Measurements from ENCODE around the gene MLST8. TPM values are rescaled to one million over a fixed set of nuclear protein-coding genes. Genes with fewer than 3 reads are reported as not detected.

Gene MLST8
- polyA plus RNA-seq, 3 donors = 29.9 to 54.3 (median 30.5) TPM

GRCh38 chr16:2175454-2175853, 29.8 kb upstream of the MLST8 start:
- DNase-seq = no peak
- peaks cover 0 to 3% of the 10 kb centered on the region in 2 donors for H3K27me3 ChIP-seq (ENCODE audit: control insufficient read depth in 2 of 2, insufficient read depth in 2 of 2, low read length in 2 of 2)
- H4K20me1 ChIP-seq (ENCODE audit: insufficient read depth, low read length) = no peaks in the 10 kb centered on the region
- H3K4me2 ChIP-seq (replicated peaks; ENCODE audit: extremely low read depth, low read length, poor library complexity, severe bottlenecking) = no peak overlapping the region
- H3K9me3 ChIP-seq (replicated peaks in 1 of 2; ENCODE audit: control insufficient read depth in 1 of 2, insufficient read depth in 1 of 2, low read length in 2 of 2) = no peaks in the 10 kb centered on the region
- no peak overlapping the region for H3K27ac ChIP-seq (ENCODE audit: low read depth in 1 of 2, low read length in 2 of 2)
- Mint-ChIP-seq H3K27ac (no peak overlapping the region), H3K4me3 (no peak overlapping the region), H3K36me3 (peaks cover 38 to 58% of the 10 kb centered on the region in 2 donors), H3K4me1 (no peaks in the 10 kb centered on the region), H3K27me3 (ENCODE audit: low read depth in 3 of 3) (peaks cover 0 to 3% (median 2%) of the 10 kb centered on the region in 3 donors), H3K9me3 (peaks cover 0 to 2% (median 0%) of the 10 kb centered on the region in 7 donors)
- no peak overlapping the region for H3K9ac ChIP-seq (ENCODE audit: insufficient read depth, low read length, poor library complexity, severe bottlenecking)
- intact Hi-C loops (cut with micrococcal nuclease) = no loop called here
- H3K79me2 ChIP-seq (ENCODE audit: insufficient read depth, low read length) = no peaks in the 10 kb centered on the region
- H3K4me3 ChIP-seq (replicated peaks in 1 of 3; ENCODE audit: low read depth in 2 of 3, low read length in 3 of 3) = no peak overlapping the region
- WGBS (ENCODE audit: insufficient coverage) = 95% methylated on average over 10 of the region's 10 CpGs
- H3K4me1 ChIP-seq (ENCODE audit: control insufficient read depth in 1 of 2, insufficient read depth in 2 of 2, low read length in 2 of 2) = no peaks in the 10 kb centered on the region
- H3K36me3 ChIP-seq (replicated peaks in 1 of 2; ENCODE audit: control insufficient read depth in 1 of 2, insufficient read depth in 2 of 2, low read length in 2 of 2) = peaks cover 55 to 70% of the 10 kb centered on the region in 2 donors
- TF ChIP-seq, protein P1, sequence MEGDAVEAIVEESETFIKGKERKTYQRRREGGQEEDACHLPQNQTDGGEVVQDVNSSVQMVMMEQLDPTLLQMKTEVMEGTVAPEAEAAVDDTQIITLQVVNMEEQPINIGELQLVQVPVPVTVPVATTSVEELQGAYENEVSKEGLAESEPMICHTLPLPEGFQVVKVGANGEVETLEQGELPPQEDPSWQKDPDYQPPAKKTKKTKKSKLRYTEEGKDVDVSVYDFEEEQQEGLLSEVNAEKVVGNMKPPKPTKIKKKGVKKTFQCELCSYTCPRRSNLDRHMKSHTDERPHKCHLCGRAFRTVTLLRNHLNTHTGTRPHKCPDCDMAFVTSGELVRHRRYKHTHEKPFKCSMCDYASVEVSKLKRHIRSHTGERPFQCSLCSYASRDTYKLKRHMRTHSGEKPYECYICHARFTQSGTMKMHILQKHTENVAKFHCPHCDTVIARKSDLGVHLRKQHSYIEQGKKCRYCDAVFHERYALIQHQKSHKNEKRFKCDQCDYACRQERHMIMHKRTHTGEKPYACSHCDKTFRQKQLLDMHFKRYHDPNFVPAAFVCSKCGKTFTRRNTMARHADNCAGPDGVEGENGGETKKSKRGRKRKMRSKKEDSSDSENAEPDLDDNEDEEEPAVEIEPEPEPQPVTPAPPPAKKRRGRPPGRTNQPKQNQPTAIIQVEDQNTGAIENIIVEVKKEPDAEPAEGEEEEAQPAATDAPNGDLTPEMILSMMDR (IDR thresholded peaks at IDR 0.05) = no peak
- H2AFZ ChIP-seq (ENCODE audit: insufficient read depth, low read depth, low read length, poor library complexity, severe bottlenecking) = no peak overlapping the region

GRCh38 chr16:2176047-2176446, 29.2 kb upstream of the MLST8 start:
- over 99% methylated on average over 22 of the region's 23 CpGs for WGBS (ENCODE audit: insufficient coverage)
- intact Hi-C loops (cut with micrococcal nuclease) = no loop called here
- no peaks in the 10 kb centered on the region for H3K4me1 Mint-ChIP-seq

More at GRCh38 chr16:2176047-2176446, 29.2 kb upstream of the MLST8 start:
- Mint-ChIP-seq H3K9me3 (peaks cover 0 to 2% (median 0%) of the 10 kb centered on the region in 7 donors), H3K27ac (no peak overlapping the region), H3K27me3 (ENCODE audit: low read depth in 3 of 3) (peaks cover 0 to 3% (median 2%) of the 10 kb centered on the region in 3 donors), H3K36me3 (peaks cover 38 to 56% of the 10 kb centered on the region in 2 donors), H3K4me3 (no peak overlapping the region)
- no peak for DNase-seq
- Histone ChIP-seq H3K4me2 (replicated peaks; ENCODE audit: extremely low read depth, low read length, poor library complexity, severe bottlenecking) (no peak overlapping the region), H3K27me3 (ENCODE audit: control insufficient read depth in 2 of 2, insufficient read depth in 2 of 2, low read length in 2 of 2) (peaks cover 0 to 3% of the 10 kb centered on the region in 2 donors), H3K36me3 (replicated peaks in 1 of 2; ENCODE audit: control insufficient read depth in 1 of 2, insufficient read depth in 2 of 2, low read length in 2 of 2) (peaks cover 49 to 64% of the 10 kb centered on the region in 2 donors), H3K9ac (ENCODE audit: insufficient read depth, low read length, poor library complexity, severe bottlenecking) (no peak overlapping the region), H3K27ac (ENCODE audit: low read depth in 1 of 2, low read length in 2 of 2) (no peak overlapping the region), H3K4me1 (ENCODE audit: control insufficient read depth in 1 of 2, insufficient read depth in 2 of 2, low read length in 2 of 2) (no peaks in the 10 kb centered on the region), H3K79me2 (ENCODE audit: insufficient read depth, low read length) (no peaks in the 10 kb centered on the region), H3K4me3 (replicated peaks in 1 of 3; ENCODE audit: low read depth in 2 of 3, low read length in 3 of 3) (no peak overlapping the region), H3K9me3 (replicated peaks in 1 of 2; ENCODE audit: control insufficient read depth in 1 of 2, insufficient read depth in 1 of 2, low read length in 2 of 2) (no peaks in the 10 kb centered on the region), H2AFZ (ENCODE audit: insufficient read depth, low read depth, low read length, poor library complexity, severe bottlenecking) (no peak overlapping the region), H4K20me1 (ENCODE audit: insufficient read depth, low read length) (no peaks in the 10 kb centered on the region)
- TF ChIP-seq, protein P1 (IDR thresholded peaks at IDR 0.05) = no peak

All from CD14-positive monocyte (primary cell).